Measurements from ENCODE around the gene SYTL5. TPM values are rescaled to one million over a fixed set of nuclear protein-coding genes. Genes with fewer than 3 reads are reported as not detected.
A peak's percentile ranks its signal among the peaks of the same experiment; 100 is the strongest.

The SYTL5 gene
- total RNA-seq (10 to 100 TPM in 6 of 9 donors, 1 to 10 TPM in 3; 1.8 to 38.1 (median 16.3) TPM), polyA plus RNA-seq (1 to 10 TPM; 5.5 to 9.5 (median 6.3) TPM)
- long read RNA-seq, donor 1 = 0 reads
- long read RNA-seq, donor 2 = 0 reads
- long read RNA-seq, donor 3 = 0 reads
- long read RNA-seq, donor 4, partial matches to known transcripts = 1 of 2 reads
- long read RNA-seq, donor 4, other reads (novel, unspliced or antisense) = 1 of 2 reads
- long read RNA-seq, donor 5, partial matches to known transcripts = 8 of 60 reads
- long read RNA-seq, donor 5, other reads (novel, unspliced or antisense) = 52 of 60 reads
- long read RNA-seq, donor 6, partial matches to known transcripts = 0 of 1 reads
- long read RNA-seq, donor 6, other reads (novel, unspliced or antisense) = 1 of 1 reads
- long read RNA-seq, donor 7 = 0 reads
- long read RNA-seq, donor 8 = 0 reads
- long read RNA-seq, donor 9 = 0 reads
- long read RNA-seq, donor 10 = 0 reads

DNA sequence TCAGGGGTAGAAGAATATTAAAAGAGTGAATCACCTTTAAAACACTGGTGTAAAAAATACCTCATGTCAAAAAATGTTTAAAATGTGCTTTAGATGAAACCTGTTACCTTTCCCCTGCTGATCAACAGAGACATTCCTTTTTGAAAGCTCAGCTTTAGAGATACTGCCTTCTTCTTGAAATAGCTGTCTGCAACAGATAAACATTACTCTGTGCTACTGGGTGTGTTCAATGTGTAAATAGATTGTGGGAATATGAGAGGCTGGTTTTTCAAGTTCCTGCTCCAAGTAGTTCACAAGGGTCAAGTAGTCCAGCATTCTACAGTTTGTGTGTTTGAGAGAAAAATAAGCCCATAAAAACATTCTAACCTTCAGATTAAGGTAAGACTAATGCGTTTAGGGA is at the start of gene SYTL5:
Gene SYTL5, plus strand, starts transcription at position 263 of the 400 bp plus-strand sequence. CDS start 27,337 bp downstream, outside the sequence.
- no peak for DNase-seq
- H3K27me3 ChIP-seq = no peaks in the 10 kb centered on the region

DNA sequence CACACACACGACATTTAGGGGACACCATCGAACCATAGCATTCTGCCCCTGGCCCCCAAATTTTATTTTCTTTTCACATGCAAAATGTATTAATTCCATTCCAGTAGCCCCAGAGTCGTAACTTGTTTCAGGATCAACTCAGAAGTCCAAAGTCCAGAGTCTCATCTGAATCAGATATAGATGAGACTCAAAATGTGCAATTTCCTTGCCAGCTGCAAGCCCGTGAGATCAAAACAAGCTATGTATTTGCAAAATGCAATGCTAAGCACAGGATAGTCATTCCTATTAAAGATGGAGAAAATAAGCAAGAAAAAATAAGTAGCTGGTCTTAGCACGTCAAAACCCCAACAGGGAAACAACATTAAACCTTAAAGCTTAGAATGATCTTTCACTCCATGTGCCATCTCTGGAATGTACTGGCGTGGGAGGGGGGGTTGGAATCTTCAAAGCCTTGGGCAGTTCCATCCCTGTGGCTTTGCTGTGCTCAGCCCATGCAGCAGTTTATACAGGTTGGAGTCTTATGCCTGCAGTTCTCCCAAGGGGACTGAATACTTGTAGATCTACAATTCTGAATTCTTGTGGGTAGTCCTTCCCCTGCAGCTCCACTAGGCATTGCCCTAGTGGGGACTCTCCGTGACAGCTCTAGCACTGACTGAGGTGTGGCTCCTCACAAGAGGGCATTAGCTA is 47.7 kb upstream of the SYTL5 start:
- WGBS, 4 donors = 52 to 87% (median 72%) methylated on average over 6 to 7 of the region's 7 CpGs
- no peak overlapping the region for H3K4me3 ChIP-seq
- TF ChIP-seq, protein P1, sequence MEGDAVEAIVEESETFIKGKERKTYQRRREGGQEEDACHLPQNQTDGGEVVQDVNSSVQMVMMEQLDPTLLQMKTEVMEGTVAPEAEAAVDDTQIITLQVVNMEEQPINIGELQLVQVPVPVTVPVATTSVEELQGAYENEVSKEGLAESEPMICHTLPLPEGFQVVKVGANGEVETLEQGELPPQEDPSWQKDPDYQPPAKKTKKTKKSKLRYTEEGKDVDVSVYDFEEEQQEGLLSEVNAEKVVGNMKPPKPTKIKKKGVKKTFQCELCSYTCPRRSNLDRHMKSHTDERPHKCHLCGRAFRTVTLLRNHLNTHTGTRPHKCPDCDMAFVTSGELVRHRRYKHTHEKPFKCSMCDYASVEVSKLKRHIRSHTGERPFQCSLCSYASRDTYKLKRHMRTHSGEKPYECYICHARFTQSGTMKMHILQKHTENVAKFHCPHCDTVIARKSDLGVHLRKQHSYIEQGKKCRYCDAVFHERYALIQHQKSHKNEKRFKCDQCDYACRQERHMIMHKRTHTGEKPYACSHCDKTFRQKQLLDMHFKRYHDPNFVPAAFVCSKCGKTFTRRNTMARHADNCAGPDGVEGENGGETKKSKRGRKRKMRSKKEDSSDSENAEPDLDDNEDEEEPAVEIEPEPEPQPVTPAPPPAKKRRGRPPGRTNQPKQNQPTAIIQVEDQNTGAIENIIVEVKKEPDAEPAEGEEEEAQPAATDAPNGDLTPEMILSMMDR (IDR thresholded peaks at IDR 0.05) = no peak
- no peak for TF ChIP-seq POLR2A (IDR thresholded peaks at IDR 0.05)
- H3K9me3 ChIP-seq (replicated peaks in 1 of 3) = no peaks in the 10 kb centered on the region
- DNase-seq = peak in 3 of 7 donors; percentile 0 to 46 (median 10)
- H3K36me3 ChIP-seq (replicated peaks in 1 of 2) = no peaks in the 10 kb centered on the region
- intact Hi-C loops (cut with DNase I) = no loop called here
- no peak overlapping the region for H3K27ac ChIP-seq
- no peaks in the 10 kb centered on the region for H3K4me1 ChIP-seq (replicated peaks in 1 of 2)
- no peaks in the 10 kb centered on the region for H3K27me3 ChIP-seq

More for the DNA sequence above, at the start of gene SYTL5:
- Histone ChIP-seq H3K36me3 (replicated peaks in 1 of 2) (no peaks in the 10 kb centered on the region), H3K4me3 (no peak within 1 kb of the TSS), H3K9me3 (replicated peaks in 1 of 3) (no peaks in the 10 kb centered on the region), H3K27ac (no peak within 1 kb of the TSS), H3K4me1 (replicated peaks in 1 of 2) (no peaks in the 10 kb centered on the region)
- no peak for TF ChIP-seq POLR2A (IDR thresholded peaks at IDR 0.05)
- TF ChIP-seq, protein P1 (IDR thresholded peaks at IDR 0.05) = no peak
- WGBS, 4 donors = 57 to 89% (median 74%) methylated on average over 1 of the region's 1 CpG
- intact Hi-C loops (cut with DNase I) = loop anchor here in 1 of 2 donors (10.0 kb wide), 1 partner anchor 261 kb away; no protein-coding TSS in a partner anchor

DNA sequence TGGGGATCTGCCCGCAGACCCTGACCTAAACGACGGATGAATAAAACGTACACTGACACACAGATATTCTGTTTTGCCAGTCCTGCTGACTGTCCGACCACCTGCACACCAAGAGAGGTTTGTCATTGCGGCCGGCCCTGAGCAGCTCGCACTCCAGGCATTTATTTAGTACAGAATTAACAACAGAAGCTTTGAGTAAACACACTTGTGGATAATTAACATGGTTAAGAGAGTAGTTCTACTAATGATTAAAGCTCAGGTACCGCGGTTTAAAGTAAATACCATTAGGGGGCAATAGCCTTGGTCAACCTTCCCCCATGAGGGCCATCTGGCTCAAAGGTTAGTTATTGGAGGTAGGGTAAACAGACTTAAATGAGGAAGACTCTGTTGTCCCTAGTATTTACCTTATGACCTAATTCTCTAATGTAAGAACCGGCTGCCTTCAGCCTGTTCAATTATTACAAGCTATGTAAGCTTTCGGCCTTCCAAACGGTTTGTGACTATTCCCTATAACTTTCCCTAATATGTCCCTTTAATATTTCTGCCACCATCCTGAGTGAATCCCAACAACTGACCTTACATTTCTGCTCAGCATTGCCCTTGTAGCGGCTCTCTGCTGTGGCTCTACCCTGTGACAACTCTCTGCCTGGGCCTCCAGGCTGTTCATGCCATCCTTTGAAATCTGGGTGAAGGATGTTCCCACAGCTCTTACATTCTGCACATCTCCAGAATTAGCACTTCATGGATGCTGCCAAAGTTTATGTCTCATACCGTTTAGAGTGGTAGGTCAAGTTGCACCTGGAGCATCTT is 46.9 kb upstream of the SYTL5 start:
- Histone ChIP-seq H3K27me3 (no peaks in the 10 kb centered on the region), H3K4me1 (replicated peaks in 1 of 2) (no peaks in the 10 kb centered on the region), H3K36me3 (replicated peaks in 1 of 2) (no peaks in the 10 kb centered on the region), H3K27ac (no peak overlapping the region), H3K9me3 (replicated peaks in 1 of 3) (no peaks in the 10 kb centered on the region), H3K4me3 (no peak overlapping the region)
- no peak for TF ChIP-seq POLR2A (IDR thresholded peaks at IDR 0.05)
- TF ChIP-seq, protein P1 (IDR thresholded peaks at IDR 0.05) = no peak
- no peak for DNase-seq
- intact Hi-C loops (cut with DNase I) = no loop called here
- 80 to 92% (median 83%) methylated on average over 10 to 15 of the region's 15 CpGs for WGBS, 4 donors

DNA sequence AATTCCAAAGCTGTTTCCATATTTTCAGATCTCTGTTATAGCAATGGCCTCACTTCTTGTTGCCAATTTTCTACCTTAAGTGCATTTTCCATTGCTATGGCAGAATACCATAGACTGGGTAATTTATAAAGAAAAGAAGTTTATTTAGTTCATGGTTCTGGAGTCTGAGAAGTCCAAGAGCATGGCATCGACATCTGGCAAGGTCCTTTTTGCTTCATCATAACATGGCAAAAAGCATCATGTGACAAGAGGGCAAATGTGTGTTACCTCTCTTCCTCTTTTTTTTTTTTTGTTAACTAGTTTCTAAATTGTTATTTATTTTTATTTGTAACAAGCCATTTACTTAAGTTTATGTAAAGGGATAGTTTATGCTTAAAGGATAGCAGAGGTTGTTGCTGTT is 45.2 kb upstream of the SYTL5 start:
- WGBS, 4 donors = 90 to 97% (median 93%) methylated on average over 1 of the region's 1 CpG
- no peak for DNase-seq
- H3K4me3 ChIP-seq = no peak overlapping the region
- H3K4me1 ChIP-seq (replicated peaks in 1 of 2) = no peaks in the 10 kb centered on the region
- H3K36me3 ChIP-seq (replicated peaks in 1 of 2) = no peaks in the 10 kb centered on the region
- H3K9me3 ChIP-seq (replicated peaks in 1 of 3) = no peaks in the 10 kb centered on the region
- intact Hi-C loops (cut with DNase I) = no loop called here
- no peak for TF ChIP-seq POLR2A (IDR thresholded peaks at IDR 0.05)
- TF ChIP-seq, protein P1 (IDR thresholded peaks at IDR 0.05) = no peak
- no peak overlapping the region for H3K27ac ChIP-seq
- H3K27me3 ChIP-seq = peaks cover 5% of the 10 kb centered on the region

Measured in adrenal gland (tissue), 19 donors.